Spinal cord (tissue), 10 donors: ENCODE measurements around the gene RAPGEF3. TPM values are rescaled to one million over a fixed set of nuclear protein-coding genes. Genes with fewer than 3 reads are reported as not detected.

Source experiments
- DNase-seq, 6 donors: peaks; one replicate each; pipeline versions ENCODE4 v3.0.0 to v3.0.0-alpha.2; 2013 to 2015; ENCODE audit warnings: low spot score in 6 of 6, low read depth in 4 of 6
- H3K27ac ChIP-seq: one replicate; pipeline ENCODE4 v1.5.1; 2013; ENCODE audit warnings: low read depth, low read length, control low read depth
- H3K27me3 ChIP-seq: one replicate; pipeline ENCODE4 v1.6.1; 2013; ENCODE audit warnings: low read length; ENCODE audit not compliant: control insufficient read depth, insufficient read depth
- H3K36me3 ChIP-seq: one replicate; pipeline ENCODE4 v1.6.1; 2013; ENCODE audit warnings: low read length; ENCODE audit not compliant: control insufficient read depth, insufficient read depth
- H3K4me1 ChIP-seq: one replicate; pipeline ENCODE4 v1.6.1; 2013; ENCODE audit warnings: low read length; ENCODE audit not compliant: control insufficient read depth, insufficient read depth
- H3K4me3 ChIP-seq: one replicate; pipeline ENCODE4 v1.5.1; 2013; ENCODE audit warnings: low read depth, low read length, control low read depth
- H3K9me3 ChIP-seq: one replicate; pipeline ENCODE4 v1.6.1; 2013; ENCODE audit warnings: low read length; ENCODE audit not compliant: control insufficient read depth, insufficient read depth
- WGBS: methylation state at CpG from one replicate; pipeline ENCODE4 v1.1.5; 2013; ENCODE audit warnings: missing lambda C conversion rate; ENCODE audit not compliant: insufficient coverage; 5-methylcytosine and 5-hydroxymethylcytosine counted together
- polyA plus RNA-seq, 2 donors: library from polyadenylated mRNA; unstranded; fragments of 120-200 nt; gene quantifications; one replicate each; pipeline ENCODE4 v1.2.1, GENCODE V29; 2013; ENCODE audit not compliant: insufficient read length in 2 of 2
- total RNA-seq, 2 donors: library from RNA; depleted of rRNA in 1 of 2; stranded (reverse); fragments of 120-200 nt in 1 of 2; fragments of >200 nt in 1 of 2; gene quantifications; one replicate each; pipeline versions ENCODE4 v1.2.3 to v1.2.4, GENCODE V29; 2013 to 2014
- donor health status: healthy.

The RAPGEF3 gene
- total and polyA plus RNA-seq, 4 donors = 15.0 to 39.1 (median 21.2) TPM

GRCh38 chr12:47777741-47778558 is 19.3 kb upstream of the RAPGEF3 start:
- peak in 1 of 6 donors; percentile 38 for DNase-seq
- Histone ChIP-seq H3K9me3 (no peaks in the 10 kb centered on the region), H3K27ac (peak overlapping the region; percentile 15), H3K27me3 (no peaks in the 10 kb centered on the region), H3K4me1 (peaks cover 55% of the 10 kb centered on the region), H3K4me3 (no peak overlapping the region), H3K36me3 (peaks cover 43% of the 10 kb centered on the region)
- 59% methylated on average over 8 of the region's 9 CpGs for WGBS

DNA sequence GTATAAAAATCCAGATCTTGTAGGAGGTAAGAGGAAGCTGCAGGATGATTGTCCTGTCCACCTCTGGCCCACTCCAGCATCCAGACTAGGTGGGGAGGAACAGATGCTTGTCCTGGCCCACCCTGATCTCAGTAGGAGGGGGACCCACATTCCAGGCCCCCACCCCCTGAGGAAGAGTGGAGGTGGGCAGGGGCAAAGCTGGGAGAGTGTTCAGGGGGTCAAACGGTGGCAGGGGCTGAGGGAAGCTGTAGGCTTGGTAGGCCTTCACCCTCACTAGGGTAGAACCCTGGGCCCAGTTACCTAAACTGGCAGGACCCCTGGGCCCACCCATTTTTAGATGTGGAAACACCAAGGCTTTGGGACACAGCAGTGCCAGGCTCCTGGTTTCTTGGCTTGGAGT is 18.5 kb upstream of the RAPGEF3 start:
- DNase-seq = no peak
- peaks cover 35% of the 10 kb centered on the region for H3K36me3 ChIP-seq
- no peaks in the 10 kb centered on the region for H3K27me3 ChIP-seq
- no CpG with 5 or more reads among the region's 1 CpG for WGBS
- H3K27ac ChIP-seq = no peak overlapping the region
- H3K4me1 ChIP-seq = peaks cover 58% of the 10 kb centered on the region
- no peak overlapping the region for H3K4me3 ChIP-seq
- H3K9me3 ChIP-seq = no peaks in the 10 kb centered on the region

GRCh38 chr12:47776471-47777143 is 17.9 kb upstream of the RAPGEF3 start:
- 100% methylated on average over 1 of the region's 5 CpGs for WGBS
- Histone ChIP-seq H3K36me3 (peaks cover 30% of the 10 kb centered on the region), H3K27me3 (no peaks in the 10 kb centered on the region), H3K4me1 (peaks cover 61% of the 10 kb centered on the region), H3K9me3 (no peaks in the 10 kb centered on the region), H3K4me3 (no peak overlapping the region), H3K27ac (no peak overlapping the region)
- no peak for DNase-seq

DNA sequence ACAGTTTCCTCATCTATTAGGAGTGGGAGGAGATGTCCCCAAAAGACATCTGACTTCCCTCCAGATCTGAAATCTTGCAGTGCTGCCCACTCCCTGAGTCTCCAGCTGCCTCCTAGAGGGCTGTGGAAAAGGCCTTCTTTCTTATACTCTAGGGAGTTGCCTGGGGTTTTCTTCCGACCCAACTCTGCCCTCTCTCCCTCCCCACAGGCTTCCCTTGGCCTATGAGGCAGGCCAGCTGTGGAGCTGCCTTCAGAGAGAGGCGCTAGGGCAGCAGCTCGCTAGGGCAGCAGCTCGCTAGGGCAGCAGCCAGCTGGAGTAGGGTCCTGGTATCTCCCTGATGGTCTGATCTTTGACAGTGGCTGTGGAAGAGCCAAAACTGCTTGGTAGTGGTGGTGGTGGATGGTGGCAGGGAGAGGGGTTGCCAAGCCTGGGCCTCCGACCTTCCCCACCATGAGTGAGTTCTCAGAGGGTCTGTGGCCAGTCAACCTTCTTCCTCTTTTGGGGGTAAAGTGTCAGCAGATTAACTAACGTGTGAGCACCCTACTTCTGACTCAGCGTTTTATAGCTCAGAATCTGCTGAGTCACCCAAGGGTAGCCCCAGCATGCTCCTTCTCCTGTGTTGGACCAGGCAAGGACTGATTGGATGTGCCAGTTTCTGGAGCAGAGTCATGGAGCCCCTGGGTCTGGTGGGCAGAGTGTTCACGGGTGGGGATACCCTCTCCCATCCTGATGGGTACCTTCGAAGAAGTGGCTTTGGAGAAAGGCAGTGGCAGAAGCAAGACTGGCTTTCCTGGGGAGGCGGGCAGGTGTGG is 16.6 kb upstream of the RAPGEF3 start:
- H3K27ac ChIP-seq = no peak overlapping the region
- no peak for DNase-seq
- peaks cover 61% of the 10 kb centered on the region for H3K4me1 ChIP-seq
- H3K4me3 ChIP-seq = no peak overlapping the region
- H3K27me3 ChIP-seq = no peaks in the 10 kb centered on the region
- peaks cover 19% of the 10 kb centered on the region for H3K36me3 ChIP-seq
- H3K9me3 ChIP-seq = no peaks in the 10 kb centered on the region
- 88% methylated on average over 9 of the region's 10 CpGs for WGBS

DNA sequence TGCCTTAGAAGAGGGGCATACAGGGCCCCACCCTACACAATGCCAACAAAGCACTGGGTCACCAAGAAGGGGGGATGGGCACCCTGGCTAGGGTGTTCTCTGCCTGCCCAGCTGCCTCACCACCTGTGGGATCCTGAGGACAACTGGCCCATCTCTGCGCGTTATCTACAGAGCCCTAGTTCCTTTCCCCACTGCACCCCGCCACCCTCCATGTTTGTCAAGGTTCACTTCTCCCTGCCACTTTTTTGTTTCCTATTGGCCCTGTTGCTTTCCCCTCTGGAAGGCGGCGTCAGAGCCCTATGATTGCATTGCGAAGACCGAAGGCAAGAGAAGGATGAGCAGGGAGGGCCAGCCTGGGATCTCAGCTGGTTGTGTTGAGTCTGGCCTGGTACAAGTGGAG is 16.0 kb upstream of the RAPGEF3 start:
- H3K4me1 ChIP-seq = peaks cover 60% of the 10 kb centered on the region
- WGBS = 100% methylated on average over 4 of the region's 7 CpGs
- no peak for DNase-seq
- peaks cover 13% of the 10 kb centered on the region for H3K36me3 ChIP-seq
- H3K27ac ChIP-seq = no peak overlapping the region
- H3K27me3 ChIP-seq = no peaks in the 10 kb centered on the region
- H3K4me3 ChIP-seq = no peak overlapping the region
- no peaks in the 10 kb centered on the region for H3K9me3 ChIP-seq

DNA sequence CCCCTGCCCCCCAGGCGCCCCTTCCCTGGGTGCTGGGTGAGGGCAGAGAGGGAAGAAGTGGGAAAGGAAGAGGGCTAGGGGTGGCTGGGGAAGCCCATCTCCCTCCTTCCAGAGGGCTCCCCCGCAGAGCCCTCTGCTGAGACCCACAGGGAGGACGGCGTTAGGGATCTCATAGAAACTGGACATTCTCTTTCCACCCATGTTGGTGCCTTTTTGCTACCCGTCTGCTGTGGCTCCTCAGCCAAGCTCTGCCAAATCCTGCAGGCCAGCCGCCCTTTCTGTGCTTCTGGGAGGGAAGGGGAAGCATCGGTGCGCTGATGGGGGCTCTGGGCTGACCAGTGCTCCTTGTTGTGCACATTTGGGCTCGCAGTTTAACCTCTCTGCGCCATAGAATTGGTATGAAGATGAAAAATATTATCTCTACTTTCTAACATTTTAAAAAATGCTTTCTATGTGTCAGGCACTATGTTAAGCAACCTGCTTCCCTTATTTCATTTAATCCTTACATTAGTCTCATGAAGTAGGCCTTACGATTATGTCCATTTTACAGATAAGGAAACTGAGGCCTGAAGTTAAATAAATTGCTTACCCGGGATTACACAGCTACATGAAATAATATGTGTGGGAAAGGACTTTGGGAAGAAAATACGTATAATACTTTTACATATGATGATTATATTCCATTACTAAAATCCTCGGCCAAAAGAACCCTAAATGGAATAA is 15.3 kb upstream of the RAPGEF3 start:
- H3K27me3 ChIP-seq = no peaks in the 10 kb centered on the region
- no peak overlapping the region for H3K27ac ChIP-seq
- DNase-seq = peak in 1 of 6 donors; percentile 46
- 0% methylated on average over 3 of the region's 14 CpGs for WGBS
- peaks cover 56% of the 10 kb centered on the region for H3K4me1 ChIP-seq
- peak overlapping the region; percentile 58 for H3K4me3 ChIP-seq
- no peaks in the 10 kb centered on the region for H3K9me3 ChIP-seq
- peaks cover 11% of the 10 kb centered on the region for H3K36me3 ChIP-seq

DNA sequence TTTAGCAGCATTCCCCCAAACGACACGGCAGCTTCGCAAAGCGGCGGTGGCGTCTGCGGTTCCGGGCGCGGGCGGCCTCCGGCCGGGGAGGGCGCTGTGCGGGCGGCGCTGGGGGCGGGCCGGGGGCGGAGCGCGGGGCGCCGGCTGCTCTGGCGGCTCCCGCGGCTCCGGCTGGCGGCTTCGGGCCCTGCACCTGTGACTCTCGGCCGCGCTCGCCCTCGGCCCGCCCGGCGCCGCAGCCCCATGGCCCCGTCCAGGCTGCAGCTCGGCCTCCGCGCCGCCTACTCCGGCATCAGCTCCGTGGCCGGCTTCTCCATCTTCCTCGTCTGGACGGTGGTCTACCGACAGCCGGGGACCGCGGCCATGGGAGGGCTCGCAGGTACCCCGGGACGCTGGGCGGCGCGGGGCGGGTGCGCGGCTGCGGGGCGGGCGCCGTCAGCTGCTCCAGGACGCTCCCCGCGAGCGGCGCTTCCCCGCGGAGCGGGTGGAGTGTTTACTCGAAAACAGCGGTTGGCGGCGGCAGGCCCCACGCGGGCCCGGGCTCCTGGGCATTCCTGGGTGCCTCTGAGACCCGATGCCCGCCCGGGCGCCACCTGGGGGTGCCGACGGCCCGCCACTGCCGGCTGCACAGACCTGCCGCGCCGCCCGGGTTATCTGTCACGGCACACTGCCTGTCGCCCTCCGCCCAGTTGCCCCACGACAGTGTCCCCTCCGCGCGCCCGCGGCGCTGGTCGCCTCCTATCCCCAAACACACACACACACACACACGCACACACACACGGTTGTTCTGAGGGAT is 14.6 kb upstream of the RAPGEF3 start, which contains the start of gene SLC48A1:
SLC48A1 (plus strand) TSS at position 177 of the 796 bp plus-strand sequence; CDS start at position 244, 67 bp downstream.
- Histone ChIP-seq H3K9me3 (no peaks in the 10 kb centered on the region), H3K27ac (no peak within 1 kb of the TSS), H3K27me3 (no peaks in the 10 kb centered on the region), H3K4me1 (peaks cover 51% of the 10 kb centered on the region), H3K4me3 (peak within 1 kb of the TSS; percentile 58), H3K36me3 (peaks cover 11% of the 10 kb centered on the region)
- WGBS = under 1% methylated on average over 97 of the region's 106 CpGs
- peak in 5 of 6 donors; percentile 53 to 91 (median 64) for DNase-seq

DNA sequence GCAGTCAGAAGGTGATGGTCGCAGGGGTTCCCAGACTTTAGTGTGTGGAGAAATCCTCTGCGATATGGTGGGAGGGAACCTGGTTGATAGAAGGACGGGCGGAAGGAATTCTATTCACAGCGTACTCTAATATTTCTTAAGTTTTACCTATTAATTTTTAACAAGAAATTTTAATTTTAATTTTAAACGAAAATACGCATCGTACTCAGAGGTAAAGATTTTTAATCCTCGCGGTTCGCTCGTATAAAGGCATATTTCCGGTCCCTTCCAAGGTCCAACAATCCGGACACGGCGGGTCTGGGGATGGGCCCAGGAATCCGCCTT is 14.0 kb upstream of the RAPGEF3 start:
- Histone ChIP-seq H3K27me3 (no peaks in the 10 kb centered on the region), H3K4me1 (peaks cover 45% of the 10 kb centered on the region), H3K27ac (no peak overlapping the region), H3K4me3 (peak overlapping the region; percentile 57), H3K9me3 (no peaks in the 10 kb centered on the region), H3K36me3 (peaks cover 7% of the 10 kb centered on the region)
- DNase-seq = no peak
- WGBS = 5% methylated on average over 12 of the region's 17 CpGs
